ENCODE measurements around the gene ZNF106.

The ZNF106 gene

GRCh38 chr15:42364529-42364928 lies 126.4 kb downstream of the ZNF106 start:
- DNase-seq, result no peak

- no peak for DNase-seq
Observed at GRCh38 chr15:42363942-42364341, 127.0 kb downstream of the ZNF106 start.

- DNase-seq, result no peak
Observed at GRCh38 chr15:42363487-42363886, 127.5 kb downstream of the ZNF106 start.
